ENCODE measurements around the gene LPA. TPM values are rescaled to one million over a fixed set of nuclear protein-coding genes. Genes with fewer than 3 reads are reported as not detected.
"Not testable (repeated sequence)": the region's sequence is repeated elsewhere in the genome, so short reads cannot be mapped to it uniquely, and the experiment has no call there.

Gene LPA
- total and polyA plus RNA-seq, 3 donors from 2014 or later = 0.28 to 7.2 (median 2.4) TPM

DNA sequence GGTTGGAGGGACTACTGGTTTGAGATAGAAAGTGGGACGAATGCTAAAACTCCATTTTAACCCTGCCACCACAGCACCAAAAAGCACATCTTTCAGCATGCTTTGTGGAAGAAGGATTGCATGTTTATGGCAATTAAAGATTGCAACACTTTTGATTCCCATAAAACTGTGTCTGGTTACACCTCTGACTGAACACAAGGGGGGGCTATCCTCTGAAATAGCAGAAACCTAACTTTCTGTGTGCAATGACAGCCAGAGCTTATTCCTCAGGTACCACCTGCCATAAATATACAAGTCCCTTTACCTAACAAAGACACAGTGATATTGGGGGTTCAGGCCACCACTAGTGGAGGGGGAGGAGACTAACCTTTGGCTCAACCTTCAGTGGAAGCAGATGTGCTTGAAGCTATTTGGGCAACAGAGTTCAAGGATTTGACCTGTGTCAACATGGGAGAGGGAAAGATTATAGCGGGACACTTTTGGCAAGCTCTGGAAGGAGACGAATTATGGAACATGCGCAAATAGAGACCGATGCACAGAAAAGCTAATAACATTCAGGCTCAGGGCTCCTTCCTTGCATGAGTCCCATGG, 28.4 kb upstream of the LPA start:
- no peaks in the 10 kb centered on the region for H3K4me1 ChIP-seq
- H3K36me3 ChIP-seq (ENCODE audit: low read depth, missing control alignments) = no peaks in the 10 kb centered on the region
- intact Hi-C loops (cut with DNase I; ENCODE audit: low total_unique reads) = no loop called here
- WGBS, 2 donors = 89 to 96% methylated on average over 5 of the region's 5 CpGs
- TF ChIP-seq POLR2A (IDR thresholded peaks at IDR 0.05) = no peak
- TF ChIP-seq CTCF (IDR thresholded peaks at IDR 0.05) = no peak
- no peaks in the 10 kb centered on the region for H3K27me3 ChIP-seq
- H3K27ac ChIP-seq = no peak overlapping the region
- H3K4me3 ChIP-seq = no peak overlapping the region
- DNase-seq = no peak
- no peaks in the 10 kb centered on the region for H3K9me3 ChIP-seq

- intact Hi-C loops (cut with DNase I; ENCODE audit: low total_unique reads) = no loop called here
- Histone ChIP-seq H3K4me1 (no peaks in the 10 kb centered on the region), H3K9me3 (no peaks in the 10 kb centered on the region), H3K27me3 (no peaks in the 10 kb centered on the region), H3K27ac (no peak overlapping the region), H3K36me3 (ENCODE audit: low read depth, missing control alignments) (no peaks in the 10 kb centered on the region), H3K4me3 (no peak overlapping the region)
- WGBS, 2 donors = 62 to 69% methylated on average over 5 of the region's 5 CpGs
- TF ChIP-seq POLR2A (IDR thresholded peaks at IDR 0.05) = no peak
- no peak for TF ChIP-seq CTCF (IDR thresholded peaks at IDR 0.05)
- DNase-seq = no peak
Observed at GRCh38 chr6:160691617-160692016, 27.5 kb upstream of the LPA start.

DNA sequence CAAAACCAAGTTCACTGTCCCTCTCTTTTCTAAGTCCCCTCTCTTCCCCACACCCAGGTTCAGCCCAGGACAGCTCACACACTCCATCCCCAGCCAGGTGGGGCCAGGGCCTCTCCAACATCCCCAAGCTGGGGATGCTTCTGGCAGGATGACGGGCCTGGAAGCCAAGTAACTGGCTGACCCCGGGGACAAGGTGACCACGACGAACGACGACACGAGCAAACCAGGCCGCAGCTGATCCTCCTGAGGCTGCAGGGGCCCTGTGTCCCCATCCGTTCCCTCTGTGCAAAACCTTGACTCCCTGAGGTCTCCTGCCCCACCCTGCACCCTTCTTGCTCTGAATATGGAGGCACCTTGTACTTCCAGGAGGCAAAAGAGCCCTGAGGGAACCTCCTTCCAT, 26.4 kb upstream of the LPA start:
- WGBS, 2 donors = 83% methylated on average over 9 of the region's 9 CpGs; no CpG with 5 or more reads in 1 of the 2 donors
- Histone ChIP-seq H3K4me3 (no peak overlapping the region), H3K27ac (no peak overlapping the region), H3K27me3 (no peaks in the 10 kb centered on the region), H3K4me1 (no peaks in the 10 kb centered on the region), H3K9me3 (no peaks in the 10 kb centered on the region), H3K36me3 (ENCODE audit: low read depth, missing control alignments) (no peaks in the 10 kb centered on the region)
- intact Hi-C loops (cut with DNase I; ENCODE audit: low total_unique reads) = no loop called here
- no peak for DNase-seq
- TF ChIP-seq POLR2A (IDR thresholded peaks at IDR 0.05) = no peak
- no peak for TF ChIP-seq CTCF (IDR thresholded peaks at IDR 0.05)

- TF ChIP-seq CTCF (IDR thresholded peaks at IDR 0.05) (no peak), POLR2A (IDR thresholded peaks at IDR 0.05) (no peak)
- Histone ChIP-seq H3K9me3 (no peaks in the 10 kb centered on the region), H3K36me3 (ENCODE audit: low read depth, missing control alignments) (no peaks in the 10 kb centered on the region), H3K4me1 (no peaks in the 10 kb centered on the region), H3K27me3 (no peaks in the 10 kb centered on the region), H3K27ac (no peak overlapping the region), H3K4me3 (no peak overlapping the region)
- intact Hi-C loops (cut with DNase I; ENCODE audit: low total_unique reads) = no loop called here
- DNase-seq = no peak
- 78 to 86% methylated on average over 5 of the region's 5 CpGs for WGBS, 2 donors
Observed at GRCh38 chr6:160685762-160686450, 21.8 kb upstream of the LPA start.

DNA sequence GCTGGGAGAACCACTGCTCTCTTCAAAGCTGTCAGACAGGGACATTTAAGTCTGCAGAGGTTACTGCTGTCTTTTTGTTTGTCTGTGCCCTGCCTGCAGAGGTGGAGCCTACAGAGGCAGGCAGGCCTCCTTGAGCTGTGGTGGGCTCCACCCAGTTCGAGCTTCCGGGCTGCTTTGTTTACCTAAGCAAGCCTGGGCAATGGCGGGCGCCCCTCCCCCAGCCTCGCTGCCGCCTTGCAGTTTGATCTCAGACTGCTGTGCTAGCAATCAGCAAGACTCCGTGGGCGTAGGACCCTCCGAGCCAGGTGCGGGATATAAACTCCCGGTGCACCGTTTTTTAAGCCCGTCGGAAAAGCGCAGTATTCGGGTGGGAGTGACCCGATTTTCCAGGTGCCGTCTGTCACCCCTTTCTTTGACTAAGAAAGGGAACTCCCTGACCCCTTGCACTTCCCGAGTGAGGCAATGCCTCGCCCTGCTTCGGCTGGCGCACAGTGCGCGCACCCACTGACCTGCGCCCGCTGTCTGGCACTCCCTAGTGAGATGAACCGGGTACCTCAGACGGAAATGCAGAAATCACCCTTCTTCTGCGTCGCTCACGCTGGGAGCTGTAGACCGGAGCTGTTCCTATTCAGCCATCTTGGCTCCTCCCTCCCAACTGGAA, 21.2 kb upstream of the LPA start:
- H3K27ac ChIP-seq; H3K4me1 ChIP-seq; intact Hi-C loops (cut with DNase I; ENCODE audit: low total_unique reads); H3K36me3 ChIP-seq (ENCODE audit: low read depth, missing control alignments); DNase-seq; H3K27me3 ChIP-seq; H3K9me3 ChIP-seq; H3K4me3 ChIP-seq: not testable (repeated sequence)
- 91 to 92% methylated on average over 24 to 29 of the region's 32 CpGs for WGBS, 2 donors

Data from testis (tissue), 3 donors.